GM12892 (cell line): ENCODE results near the gene FXYD7.

ENCODE experiments used
- POLR2A ChIP-seq: IDR thresholded peaks from 2 replicates; pipeline ENCODE4 v1.6.1; 2011; ENCODE audit warnings: low read depth, low read length, control low read depth
- POLR2AphosphoS5 ChIP-seq: IDR thresholded peaks from 2 replicates; pipeline ENCODE4 v1.6.1; 2011; ENCODE audit warnings: low read depth, low read length, control low read depth
- TAF1 ChIP-seq: IDR thresholded peaks from 2 replicates; pipeline ENCODE4 v1.6.1; 2011; ENCODE audit warnings: low read depth, mild to moderate bottlenecking, control low read depth, low read length, borderline replicate concordance

DNA sequence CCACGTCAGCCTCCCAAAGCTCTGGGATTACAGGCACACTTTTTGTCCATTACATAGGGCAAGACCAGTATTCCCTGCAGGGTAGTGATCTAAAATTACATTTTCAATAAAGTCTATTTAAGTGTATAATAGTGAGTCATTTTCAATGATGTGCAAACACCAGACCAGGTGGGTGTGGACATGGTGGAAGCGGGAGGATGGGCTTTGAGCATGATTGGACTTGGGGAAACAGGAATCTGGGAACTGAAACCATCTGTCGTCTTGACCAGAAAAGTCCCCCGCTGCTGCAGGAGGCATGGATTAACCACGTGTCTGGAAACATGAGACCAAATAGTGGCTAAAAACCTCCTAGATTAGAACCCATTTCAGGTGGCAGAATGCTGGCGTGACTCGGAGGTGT is 22.6 kb upstream of the FXYD7 start:
- TF ChIP-seq POLR2A (no peak), POLR2AphosphoS5 (no peak), TAF1 (no peak)
